ENCODE results near the gene CSH1. TPM values are rescaled to one million over a fixed set of nuclear protein-coding genes. Genes with fewer than 3 reads are reported as not detected.

The CSH1 gene
- total RNA-seq, 1 experiment from 2014 or later = not detected

DNA sequence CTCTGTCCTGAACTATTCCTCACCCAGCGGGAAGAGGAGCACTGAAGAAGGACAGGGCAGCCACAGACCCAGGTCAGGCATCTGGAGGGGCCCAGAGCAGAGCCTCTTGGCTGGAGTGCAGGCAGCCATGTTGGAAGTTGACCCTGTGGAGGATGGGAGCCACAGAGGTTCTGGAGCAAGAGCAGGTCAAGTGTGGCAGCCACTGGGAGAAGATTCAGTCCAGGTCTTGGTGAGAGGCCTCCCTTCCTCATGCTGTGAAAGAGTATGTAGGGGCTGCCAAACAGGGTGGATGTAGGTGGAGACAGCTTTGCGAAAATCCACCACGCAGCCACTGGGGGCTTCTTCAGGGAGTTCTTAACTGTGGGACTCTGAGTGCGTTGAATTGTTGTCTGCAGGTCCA is 36.3 kb upstream of the CSH1 start:
- no peak overlapping the region for H4K91ac ChIP-seq (ENCODE audit: insufficient read length, low read depth, low read length)
- no peak overlapping the region for H3K56ac ChIP-seq (ENCODE audit: insufficient read length, low read depth, low read length)
- Mint-ChIP-seq H3K4me1 (peaks cover 20 to 27% of the 10 kb centered on the region in 2 experiments), H3K4me3 (no peak overlapping the region; a peak in 1 of 5 replicates), H3K9me3 (no peaks in the 10 kb centered on the region), H3K36me3 (ENCODE audit: insufficient read depth in 1 of 3, low read depth in 3 of 3) (no peaks in the 10 kb centered on the region; a peak in 1 of 7 replicates), H3K27ac (no peak overlapping the region), H3K27me3 (ENCODE audit: low read depth) (no peaks in the 10 kb centered on the region; the same call in none of the 2 replicates)
- H3T11ph ChIP-seq (ENCODE audit: low read length) = no peak overlapping the region
- no peak overlapping the region for H2BK15ac ChIP-seq (ENCODE audit: low read depth, low read length)
- no peak overlapping the region for H3K27ac ChIP-seq (ENCODE audit: insufficient read length, low read depth, low read length)
- H2AK5ac ChIP-seq (ENCODE audit: insufficient read length, low read length) = no peak overlapping the region
- H2BK12ac ChIP-seq (ENCODE audit: insufficient read length, low read depth, low read length) = no peak overlapping the region
- H3K27me3 ChIP-seq (ENCODE audit: insufficient read depth, low read length) = no peaks in the 10 kb centered on the region
- no peak overlapping the region for H3K18ac ChIP-seq (ENCODE audit: insufficient read length, low read depth, low read length)
- H2BK120ac ChIP-seq (ENCODE audit: low read depth, low read length, poor library complexity, severe bottlenecking) = no peak overlapping the region
- WGBS (ENCODE audit: extremely low coverage, insufficient read length, low lambda C conversion rate) = no CpG with 5 or more reads among the region's 4 CpGs
- H3K79me2 ChIP-seq (ENCODE audit: insufficient read depth, low read length) = no peaks in the 10 kb centered on the region
- H2BK20ac ChIP-seq (ENCODE audit: low read depth, low read length, poor library complexity, severe bottlenecking) = no peak overlapping the region
- no peak overlapping the region for H3K4ac ChIP-seq (ENCODE audit: low read depth, low read length)
- H3K9me3 ChIP-seq (ENCODE audit: control insufficient read depth, low read depth, low read length) = no peaks in the 10 kb centered on the region
- no peak overlapping the region for H4K5ac ChIP-seq (ENCODE audit: insufficient read length, low read depth, low read length)
- H3K23me2 ChIP-seq (ENCODE audit: insufficient read length, low read depth, low read length, poor library complexity, severe bottlenecking) = no peaks in the 10 kb centered on the region
- H3K4me2 ChIP-seq (ENCODE audit: insufficient read depth, insufficient read length, low read length) = no peak overlapping the region
- no peak overlapping the region for H3K23ac ChIP-seq (ENCODE audit: insufficient read length, low read depth, low read length)
- no peaks in the 10 kb centered on the region for H3K79me1 ChIP-seq (ENCODE audit: insufficient read depth, low read depth, low read length, poor library complexity, severe bottlenecking)
- no peaks in the 10 kb centered on the region for H4K20me1 ChIP-seq (ENCODE audit: control insufficient read depth, insufficient read depth, insufficient read length)
- no peak overlapping the region for H4K8ac ChIP-seq (replicated peaks; ENCODE audit: insufficient read length, low read depth, low read length)
- DNase-seq = no peak
- no peak overlapping the region for H2BK5ac ChIP-seq (ENCODE audit: insufficient read length, low read length)
- no peak overlapping the region for H3K9ac ChIP-seq (ENCODE audit: extremely low read depth, insufficient read length, low read length)
- H3K14ac ChIP-seq (ENCODE audit: insufficient read depth, low read length) = no peak overlapping the region
- no peak overlapping the region for H2AFZ ChIP-seq (ENCODE audit: low read length)
- no peaks in the 10 kb centered on the region; the same call in 1 of the 2 replicates for H3K4me1 ChIP-seq (ENCODE audit: insufficient read depth, low read length)
- TF ChIP-seq, protein P1, sequence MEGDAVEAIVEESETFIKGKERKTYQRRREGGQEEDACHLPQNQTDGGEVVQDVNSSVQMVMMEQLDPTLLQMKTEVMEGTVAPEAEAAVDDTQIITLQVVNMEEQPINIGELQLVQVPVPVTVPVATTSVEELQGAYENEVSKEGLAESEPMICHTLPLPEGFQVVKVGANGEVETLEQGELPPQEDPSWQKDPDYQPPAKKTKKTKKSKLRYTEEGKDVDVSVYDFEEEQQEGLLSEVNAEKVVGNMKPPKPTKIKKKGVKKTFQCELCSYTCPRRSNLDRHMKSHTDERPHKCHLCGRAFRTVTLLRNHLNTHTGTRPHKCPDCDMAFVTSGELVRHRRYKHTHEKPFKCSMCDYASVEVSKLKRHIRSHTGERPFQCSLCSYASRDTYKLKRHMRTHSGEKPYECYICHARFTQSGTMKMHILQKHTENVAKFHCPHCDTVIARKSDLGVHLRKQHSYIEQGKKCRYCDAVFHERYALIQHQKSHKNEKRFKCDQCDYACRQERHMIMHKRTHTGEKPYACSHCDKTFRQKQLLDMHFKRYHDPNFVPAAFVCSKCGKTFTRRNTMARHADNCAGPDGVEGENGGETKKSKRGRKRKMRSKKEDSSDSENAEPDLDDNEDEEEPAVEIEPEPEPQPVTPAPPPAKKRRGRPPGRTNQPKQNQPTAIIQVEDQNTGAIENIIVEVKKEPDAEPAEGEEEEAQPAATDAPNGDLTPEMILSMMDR (conservative IDR thresholded peaks at IDR 0.05) = no peak
